NCI-H1092 (cell line): Measurements from ENCODE around the gene ARMH3.

Source experiments
- DNase-seq: peaks from one replicate; lab custom pipeline; 2025; lab: John Stamatoyannopoulos, UW

ARMH3 gene

DNA sequence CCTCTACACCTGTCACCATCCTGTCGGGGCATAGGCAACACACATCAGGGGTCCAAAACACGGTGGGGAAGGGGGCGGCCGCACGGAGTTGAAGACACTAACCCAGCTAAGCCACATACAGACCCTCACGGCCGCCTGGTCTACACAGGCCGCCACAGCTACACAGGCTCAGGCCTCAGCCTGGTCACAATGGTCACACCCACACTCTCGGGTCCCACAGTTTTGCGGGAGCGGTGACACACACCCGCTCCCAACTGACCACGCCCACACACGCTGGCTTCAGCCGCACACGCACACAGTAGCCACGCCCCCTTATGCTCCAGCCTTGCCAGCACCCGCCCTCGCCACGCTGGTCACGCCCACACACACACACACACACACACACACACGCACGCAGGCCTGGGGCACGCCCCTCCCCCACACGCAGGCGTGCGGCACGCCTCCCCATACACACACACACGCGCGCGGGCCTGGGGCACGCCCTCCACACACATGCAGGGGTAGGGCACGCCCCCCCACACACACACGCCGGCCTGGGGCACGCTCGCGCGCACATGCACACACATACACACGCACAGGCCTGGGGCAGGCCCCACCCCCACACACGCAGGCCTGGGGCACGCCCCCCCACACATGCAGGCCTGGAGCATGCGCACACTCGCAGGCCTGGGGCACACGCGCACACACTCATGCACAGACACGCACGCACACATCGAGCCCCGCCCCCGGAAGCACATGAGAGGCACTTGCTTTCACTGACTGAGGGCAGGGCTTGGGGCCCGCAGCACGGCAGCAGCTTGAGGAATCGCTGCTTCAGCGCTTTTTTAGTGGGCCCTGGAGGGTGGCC is 225.4 kb downstream of the ARMH3 start:
- peak; percentile 44 for DNase-seq

DNA sequence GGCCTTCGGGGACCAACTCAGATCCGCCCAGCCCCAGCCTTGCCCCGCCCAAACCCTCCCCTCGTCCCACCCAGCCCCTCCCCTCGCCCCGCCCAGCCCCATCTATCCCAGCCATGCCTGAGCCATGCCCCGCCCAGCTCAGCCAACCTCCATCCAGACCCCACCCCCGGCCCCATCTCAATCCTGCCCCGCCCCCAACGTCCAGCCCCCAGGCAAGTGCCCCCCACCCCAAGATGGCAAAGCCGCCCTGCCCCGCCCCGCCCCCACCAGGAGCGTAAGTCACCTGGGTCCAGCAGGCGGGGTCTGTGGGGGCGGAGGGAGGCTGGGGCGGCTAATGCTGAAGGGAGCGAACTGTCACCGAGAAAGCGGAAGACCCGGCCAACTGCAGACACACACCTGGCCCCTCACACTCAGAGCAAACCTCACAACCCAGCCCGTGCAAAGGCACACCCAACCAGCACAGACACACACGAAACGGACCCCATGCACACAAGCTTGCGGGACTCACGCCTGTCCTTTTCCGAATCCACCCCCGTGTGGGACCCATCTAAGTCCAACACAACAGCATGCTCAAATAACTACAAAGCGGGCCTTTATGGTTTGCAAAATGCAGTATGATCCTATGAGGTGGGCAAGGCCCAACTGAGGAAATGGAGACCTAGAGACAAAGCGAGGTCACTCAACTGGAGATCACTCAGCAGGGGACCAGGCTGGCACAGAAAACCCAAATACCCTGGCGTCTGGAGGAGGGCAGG is 226.2 kb downstream of the ARMH3 start:
- no peak for DNase-seq

DNA sequence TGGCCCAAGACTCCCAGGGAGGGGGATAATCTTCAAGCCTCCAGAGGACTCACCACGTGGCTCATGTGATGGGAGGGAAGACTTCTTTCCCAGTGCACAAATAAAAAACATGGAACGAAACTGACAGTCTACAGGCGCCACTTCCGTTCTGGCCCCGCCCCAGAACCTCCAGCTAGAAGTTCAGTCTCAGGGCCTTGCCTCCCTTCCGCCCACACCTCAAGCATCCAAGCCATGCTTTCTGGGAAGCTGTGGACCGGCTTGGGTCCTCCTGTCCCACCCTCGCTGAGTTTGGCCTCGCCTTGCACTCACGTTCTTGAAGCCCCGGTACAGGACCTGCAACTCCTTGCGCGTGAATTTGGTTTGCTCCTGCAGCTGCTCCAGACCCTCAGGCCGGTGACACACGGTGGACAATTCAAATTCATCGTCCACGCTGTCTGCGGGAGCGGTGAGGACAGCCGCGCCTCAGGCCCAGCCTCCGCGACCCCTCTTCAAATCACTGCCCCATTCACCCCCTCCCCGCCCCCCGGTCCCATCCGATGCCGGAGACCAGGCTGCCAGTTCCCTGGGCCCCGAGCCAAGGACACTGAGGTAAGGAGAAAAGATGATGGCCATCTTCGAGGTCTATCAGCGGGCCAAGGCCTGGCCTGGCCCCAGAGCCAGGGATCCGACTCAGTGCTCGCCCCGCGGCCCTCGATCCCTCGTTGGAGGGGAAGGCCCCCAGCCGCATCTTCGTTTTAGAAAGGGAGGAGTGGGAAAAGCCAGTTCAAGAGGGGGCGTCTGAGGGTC is 227.0 kb downstream of the ARMH3 start:
- no peak for DNase-seq

DNA sequence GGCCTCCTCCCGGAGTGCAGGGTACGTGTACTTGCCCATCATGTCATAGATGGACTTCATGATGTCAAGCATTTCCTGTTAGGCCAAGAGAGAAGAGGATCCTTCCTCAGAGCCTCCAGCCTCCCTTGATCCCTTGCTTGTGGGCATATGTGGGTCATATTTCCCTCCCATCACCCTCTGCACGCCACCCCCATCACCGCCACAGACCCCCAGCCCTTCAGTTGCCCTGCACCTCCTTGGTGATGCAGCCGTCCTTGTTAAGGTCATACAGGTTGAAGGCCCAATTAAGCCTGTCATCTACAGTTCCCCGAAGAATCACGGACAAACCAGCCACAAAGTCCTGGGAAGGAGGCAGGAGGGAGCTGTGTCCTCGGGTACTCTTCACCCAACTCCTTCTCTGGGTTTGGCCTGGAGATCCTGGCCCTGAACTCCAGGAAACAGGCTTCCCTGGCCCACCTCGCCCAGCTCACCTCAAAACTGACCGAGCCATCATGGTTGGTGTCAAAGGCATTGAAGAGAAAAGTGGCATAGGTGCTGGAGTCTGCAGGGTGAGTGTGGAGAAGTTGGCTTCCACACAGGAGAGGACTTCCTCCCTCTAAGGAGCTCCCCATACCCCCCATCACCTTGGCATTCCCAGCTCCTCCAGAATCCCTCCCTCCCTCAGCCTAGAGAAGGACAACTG is 227.9 kb downstream of the ARMH3 start:
- DNase-seq, result no peak

DNA sequence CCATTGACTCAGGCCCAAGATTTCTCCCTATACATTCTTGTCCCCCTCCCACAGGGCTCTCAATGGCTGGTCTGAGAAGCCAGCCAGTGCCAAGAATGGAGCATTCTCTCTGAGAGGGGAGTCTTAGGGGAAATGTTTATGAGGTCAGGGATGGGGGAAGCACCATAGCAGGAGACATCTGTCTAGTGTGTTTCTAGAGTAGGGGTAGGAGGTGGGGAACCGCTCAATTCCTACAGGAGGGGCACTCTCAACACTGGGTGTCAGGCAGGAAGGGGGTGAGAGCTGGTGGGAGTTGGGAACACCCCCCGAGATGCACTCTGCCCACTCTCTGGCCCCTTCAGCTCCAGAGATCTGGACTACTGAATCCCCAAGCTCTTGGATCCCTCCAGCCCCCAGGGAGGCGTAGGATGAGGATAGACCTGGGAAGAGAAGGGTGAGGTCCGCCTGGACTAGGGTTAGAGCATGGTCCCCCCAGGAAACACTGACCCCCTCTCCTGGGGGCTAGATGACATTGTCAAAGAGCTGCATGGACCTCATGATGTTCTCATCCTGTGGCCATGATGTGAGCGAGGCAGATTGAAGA is 229.0 kb downstream of the ARMH3 start:
- no peak for DNase-seq

DNA sequence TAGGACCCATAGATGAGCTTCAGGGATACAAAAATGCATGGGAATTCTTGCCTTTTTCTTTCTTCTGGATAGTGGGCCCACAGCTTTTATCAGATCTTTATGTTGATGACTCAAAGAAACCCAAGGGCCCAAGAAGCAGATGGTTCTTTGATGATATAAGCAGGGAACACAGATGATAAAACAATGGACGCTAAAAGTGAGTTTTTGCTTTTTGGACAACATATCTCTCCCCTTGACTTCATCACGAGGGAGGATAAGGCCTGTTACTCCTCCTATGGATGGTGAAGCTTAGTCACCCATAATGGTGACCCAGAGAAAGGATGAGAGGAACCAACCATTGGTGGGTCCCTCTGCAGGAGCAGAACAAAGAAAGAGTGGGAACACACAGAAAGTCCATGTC is 231.2 kb downstream of the ARMH3 start:
- DNase-seq, result no peak

DNA sequence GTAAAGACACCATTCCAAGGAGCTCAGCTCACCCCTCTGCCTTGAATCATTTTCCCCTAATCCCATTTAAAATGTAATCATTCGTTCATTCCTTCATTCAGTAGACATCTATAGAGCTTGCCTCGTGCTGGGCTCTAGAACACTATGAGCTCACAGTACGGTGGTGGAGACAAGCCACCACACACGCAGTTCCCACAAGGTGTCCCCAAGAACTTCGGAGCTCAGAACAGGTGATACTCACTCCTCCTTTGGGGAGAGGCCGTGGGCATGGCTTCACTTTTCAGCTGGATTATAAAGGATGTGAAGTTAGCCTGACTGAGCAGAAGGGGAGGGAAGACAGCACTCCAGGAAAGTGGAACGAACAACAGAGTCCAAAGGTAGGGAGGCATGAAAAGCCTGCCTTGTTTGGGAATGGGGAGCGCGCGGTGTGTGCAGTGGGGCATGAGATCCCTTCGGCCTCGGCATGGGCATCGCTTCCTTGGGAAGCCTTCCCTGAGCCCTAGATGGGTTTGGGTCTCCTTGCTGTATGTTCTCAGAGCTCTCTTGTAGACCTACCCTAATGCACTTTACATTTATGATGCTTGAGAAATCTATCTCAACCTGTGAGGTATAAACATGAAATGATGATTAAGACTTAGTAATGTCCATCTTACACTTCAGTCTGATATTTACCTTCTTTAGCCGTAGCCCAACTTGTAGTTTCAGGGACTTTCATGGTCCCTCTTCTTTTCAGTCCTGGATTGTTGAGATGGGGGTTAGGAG is 236.9 kb downstream of the ARMH3 start:
- no peak for DNase-seq

DNA sequence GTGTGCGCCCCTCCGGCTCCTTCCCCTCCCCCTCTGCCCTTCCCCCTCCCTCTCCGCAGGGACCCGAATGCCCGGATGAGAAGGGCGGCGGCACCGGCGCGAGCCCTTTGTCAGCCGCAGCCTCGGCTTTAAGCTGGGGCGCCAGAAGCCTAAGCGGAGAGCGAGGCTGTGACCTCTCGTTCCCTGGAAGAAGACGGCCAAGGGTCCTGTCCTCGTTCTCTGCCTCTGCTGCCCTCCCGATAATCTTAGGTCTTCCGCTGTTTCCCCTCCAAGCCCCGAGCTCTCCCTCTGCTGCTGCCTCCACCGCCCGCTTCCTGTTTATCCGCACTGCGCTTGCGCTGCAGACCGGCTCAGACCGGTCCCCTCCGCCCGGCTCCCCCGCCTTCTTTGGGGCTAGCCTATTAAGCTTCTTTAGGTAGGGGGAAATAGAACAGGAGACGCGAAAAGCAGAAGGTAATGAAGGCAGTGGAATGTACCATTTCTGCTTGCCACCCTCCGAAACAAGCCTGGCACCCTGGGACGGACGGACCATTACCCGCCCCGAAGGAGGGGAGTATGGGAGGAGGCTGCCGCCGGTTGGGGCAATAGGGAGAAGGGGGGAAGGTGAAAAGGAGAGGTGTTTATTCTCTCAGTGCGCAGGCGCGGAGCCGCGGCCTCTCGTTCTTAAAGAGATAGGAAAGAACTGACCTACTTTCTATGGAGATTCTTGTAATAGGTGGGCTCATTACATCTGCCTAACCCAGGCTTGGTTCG is 237.7 kb downstream of the ARMH3 start, which contains the start of gene OGA:
OGA (minus strand) TSS at position 326 of the 753 bp plus-strand sequence. CDS start 422 bp downstream, outside the sequence.
- peak; percentile 97 for DNase-seq

DNA sequence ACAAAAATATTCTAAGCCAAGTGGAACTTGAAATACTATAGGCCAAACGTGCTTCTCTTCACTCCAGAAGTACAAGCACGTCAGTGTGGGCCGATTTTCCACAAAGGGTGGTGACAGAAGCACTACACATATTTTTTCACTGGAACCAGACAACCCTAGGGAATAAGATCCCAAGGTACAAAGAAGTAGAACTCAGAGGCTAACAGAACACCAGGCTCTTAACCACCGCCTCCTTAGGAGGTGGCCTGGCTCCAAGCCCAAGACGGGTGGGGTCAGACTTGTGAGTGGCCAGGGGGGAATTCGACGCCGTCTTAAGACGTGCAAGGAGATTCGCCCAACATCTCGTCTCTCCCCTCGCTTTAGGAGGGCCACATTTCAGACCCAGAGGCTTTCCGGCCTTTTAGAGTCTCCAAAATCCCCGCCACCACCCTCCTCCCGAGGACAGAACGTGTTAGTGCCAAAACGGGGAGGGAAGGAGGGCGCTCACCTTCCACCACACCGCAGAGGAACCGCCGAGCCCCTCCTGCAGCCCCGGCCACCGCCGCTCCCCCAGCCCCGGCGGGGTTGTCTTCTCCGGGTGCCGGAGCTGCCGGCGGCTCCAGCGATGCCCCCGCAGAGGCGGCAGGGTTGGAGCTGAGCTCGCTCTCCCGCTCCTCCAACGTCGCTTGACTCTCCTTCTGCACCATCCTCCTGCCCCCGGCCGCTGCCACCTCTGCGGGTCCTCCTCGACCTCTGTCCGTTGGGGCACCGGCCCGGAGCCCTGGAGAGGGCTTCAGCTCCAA is 238.4 kb downstream of the ARMH3 start:
- no peak for DNase-seq

DNA sequence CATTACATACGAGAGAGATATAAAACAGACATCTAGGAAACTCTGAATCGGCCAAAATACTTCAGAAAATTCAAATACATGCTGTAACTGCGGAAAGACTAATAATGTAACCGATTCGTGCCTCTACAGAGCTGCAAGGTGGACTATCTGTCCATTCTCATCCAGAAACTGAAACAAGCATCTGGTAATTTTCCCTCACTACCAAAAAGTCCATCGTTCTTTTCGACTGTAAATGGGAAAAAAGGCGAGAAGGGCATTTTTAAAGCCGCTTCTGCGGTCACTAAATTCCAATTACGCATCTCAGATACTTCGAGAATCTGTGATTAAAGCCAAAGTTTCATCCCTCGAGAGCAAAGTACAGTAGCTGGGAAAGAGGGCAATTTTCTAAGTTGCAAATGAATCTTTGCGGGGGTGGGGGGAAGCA is 239.0 kb downstream of the ARMH3 start:
- DNase-seq, result no peak

DNA sequence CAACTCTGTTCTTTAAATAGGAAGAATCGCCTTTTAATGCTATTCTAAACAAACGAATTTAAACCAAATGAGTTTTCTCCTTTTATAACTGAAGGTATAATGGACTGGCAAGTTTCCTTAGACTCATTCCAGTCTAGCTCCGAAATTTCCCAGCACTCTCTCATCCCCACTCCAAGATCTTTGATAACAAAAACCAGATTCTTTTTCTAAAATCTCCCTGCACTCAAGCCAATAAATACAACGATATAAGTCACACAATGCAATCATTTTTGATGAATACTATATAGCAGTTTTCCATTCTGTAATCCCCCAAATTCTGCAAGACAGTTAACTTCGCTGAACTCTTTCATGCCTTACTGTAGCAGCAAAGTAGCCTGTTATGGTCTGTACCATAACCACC is 239.6 kb downstream of the ARMH3 start:
- no peak for DNase-seq

DNA sequence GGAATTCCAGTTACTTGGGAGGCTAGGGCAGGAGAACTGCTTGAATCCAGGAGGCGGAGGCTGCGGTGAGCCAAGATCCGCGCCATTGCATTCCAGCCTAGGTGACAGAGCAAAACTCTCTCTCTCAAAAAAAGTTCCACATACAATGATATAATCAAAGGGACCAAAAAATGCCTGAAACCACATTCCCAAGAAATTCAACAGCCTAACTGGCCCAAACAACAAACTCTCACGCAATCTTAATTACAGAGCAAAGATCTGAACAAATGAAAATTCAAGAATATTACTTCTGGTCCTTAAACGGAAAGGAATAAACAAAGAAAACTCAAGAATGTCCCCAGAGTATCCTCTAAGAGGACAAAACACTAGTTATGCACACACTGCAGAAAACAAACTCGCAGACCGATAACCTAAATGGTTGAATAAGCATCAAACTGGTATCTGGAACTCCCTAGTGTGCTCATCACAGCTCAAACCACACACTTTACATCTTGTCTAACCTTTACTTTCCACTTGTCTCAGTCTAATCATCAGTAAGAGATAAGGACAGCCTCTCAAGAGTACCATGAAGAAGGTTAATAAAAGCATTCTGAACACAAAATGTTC is 241.4 kb downstream of the ARMH3 start:
- no peak for DNase-seq

DNA sequence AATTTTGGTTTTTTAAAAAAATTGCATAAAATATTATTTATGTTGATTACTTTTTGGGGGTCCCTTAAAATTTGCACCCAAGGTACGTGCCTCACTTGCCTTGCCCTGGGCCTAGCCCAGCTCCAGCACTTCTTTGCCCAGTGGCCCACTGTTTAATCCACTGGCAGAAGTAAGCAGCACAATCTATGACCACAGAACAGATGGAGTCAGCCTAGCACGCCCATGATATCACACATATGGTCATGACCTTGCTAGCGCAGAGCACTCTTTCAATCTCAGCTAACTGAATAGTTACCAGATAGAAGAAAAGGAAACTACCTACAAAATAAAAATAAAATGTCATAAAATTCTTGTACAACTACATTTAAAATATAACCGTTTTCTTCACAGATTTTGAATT is 243.4 kb downstream of the ARMH3 start:
- no peak for DNase-seq

DNA sequence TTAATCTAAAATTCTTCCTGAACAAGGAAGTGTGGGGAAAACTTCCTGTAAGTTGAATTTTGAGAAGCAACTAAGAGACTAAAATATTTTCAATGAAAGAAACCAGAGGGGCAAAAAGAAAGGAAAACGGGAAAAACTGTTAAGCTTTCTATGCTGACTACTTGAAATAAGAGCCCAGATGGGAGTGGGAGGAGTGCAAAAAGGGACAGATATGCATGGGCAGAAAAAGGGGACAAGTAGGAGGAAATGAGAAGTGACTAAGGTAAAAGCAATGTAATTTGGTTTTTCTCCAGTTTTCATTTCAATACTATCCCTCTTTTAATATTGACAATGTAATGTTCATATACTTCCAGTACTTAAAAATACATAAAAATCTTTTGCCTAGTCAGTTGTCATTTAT is 248.8 kb downstream of the ARMH3 start:
- DNase-seq, result no peak

DNA sequence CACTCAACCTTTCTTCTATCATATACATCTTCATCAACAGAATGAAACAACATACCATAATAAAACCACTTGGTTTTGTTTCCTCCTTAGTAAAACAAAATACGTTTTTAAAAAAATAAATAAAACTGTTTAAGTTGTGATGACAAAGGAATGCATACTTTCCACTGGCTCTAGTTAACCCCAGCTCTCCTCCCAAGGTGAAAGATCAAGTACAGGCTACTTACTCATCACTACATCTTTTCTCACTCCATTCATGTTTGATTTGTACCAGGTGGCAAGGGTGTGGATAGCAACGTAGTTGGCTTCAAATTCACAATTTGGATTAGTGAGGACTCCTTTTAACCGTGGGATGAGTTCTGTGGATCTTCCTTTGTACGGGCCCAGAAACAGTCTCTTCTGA is 252.5 kb downstream of the ARMH3 start:
- no peak for DNase-seq

DNA sequence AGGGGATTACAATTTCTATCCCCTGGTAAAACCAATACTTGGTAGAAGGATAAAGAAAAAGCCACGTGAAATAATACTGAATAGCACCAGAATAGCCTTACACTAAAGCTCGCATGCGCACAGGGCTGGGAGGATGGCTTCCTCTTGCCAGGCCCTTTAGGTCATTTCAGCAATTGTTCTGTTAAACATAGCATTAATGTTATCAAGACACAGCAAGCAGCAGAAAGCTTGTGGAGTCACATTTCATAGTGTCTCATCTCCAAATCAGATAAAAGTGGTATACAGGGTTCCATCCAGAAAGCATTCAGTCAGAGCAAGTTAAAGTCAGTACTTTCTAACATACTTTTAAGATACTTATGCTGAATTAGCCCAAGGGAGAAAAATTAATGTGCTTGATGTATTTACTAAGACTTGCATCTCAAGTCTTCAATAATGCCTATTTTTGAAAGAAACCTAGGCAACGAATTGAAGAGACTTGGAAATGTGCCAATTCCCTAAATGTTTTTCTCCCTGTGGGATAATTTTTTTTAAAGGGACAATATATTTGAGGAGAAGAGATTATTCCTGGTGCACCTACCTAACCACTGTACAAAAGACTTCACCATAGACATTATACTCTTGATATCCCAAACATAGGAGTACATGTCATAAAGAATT is 258.4 kb downstream of the ARMH3 start:
- DNase-seq, result no peak
